ENCODE data around the gene JOSD1. TPM values are rescaled to one million over a fixed set of nuclear protein-coding genes. Genes with fewer than 3 reads are reported as not detected.

Gene JOSD1
- total and polyA plus RNA-seq, 10 of the 15 experiments (the other 5 are each of a cell fraction or from before 2014, with no cell fraction given), result 6.2 to 54.6 (median 40.5) TPM

- TF ChIP-seq RELA (IDR thresholded peaks at IDR 0.05; ENCODE audit: borderline replicate concordance, partially characterized antibody) (no peak), SMC3 (IDR thresholded peaks at IDR 0.05; ENCODE audit: borderline replicate concordance, low read length) (no peak), NFIC (IDR thresholded peaks at IDR 0.05; ENCODE audit: low read depth, low read length) (no peak), IRF3 (IDR thresholded peaks at IDR 0.05) (no peak), CEBPZ (IDR thresholded peaks at IDR 0.05; ENCODE audit: low read depth, low read length) (no peak), MYB (IDR thresholded peaks at IDR 0.05; ENCODE audit: borderline replicate concordance, low read depth, low read length) (no peak)
Observed at GRCh38 chr22:38712486-38713207, 11.9 kb upstream of the JOSD1 start (continued).

GRCh38 chr22:38710866-38711265 lies 10.1 kb upstream of the JOSD1 start:
- ChIA-PET POLR2A (no interaction called here), SMC1A (ENCODE audit: uncharacterized antibody, unreplicated experiment) (no interaction called here), CTCF (interaction anchor here (1.3 kb wide), 2 partner anchors 41 to 55 kb away, joined by 3 to 4 read pairs; no protein-coding TSS in a partner anchor), RAD21 (ENCODE audit: unreplicated experiment) (no interaction called here)
- intact Hi-C loops (cut with micrococcal nuclease; ENCODE audit: unreplicated experiment) (no loop called here), in situ Hi-C loops (cut with MboI) (no loop called here)
- no peak for FAIRE-seq
- Histone ChIP-seq H3K4me3 (no peak overlapping the region), H2AFZ (ENCODE audit: control insufficient read depth, low read depth, low read length) (no peak overlapping the region), H3K9ac (ENCODE audit: control insufficient read depth, insufficient read depth, low read length) (no peak overlapping the region), H3K4me1 (ENCODE audit: control insufficient read depth, insufficient read depth, low read length) (peaks cover 17% of the 10 kb centered on the region), H3K27me3 (replicated peaks in 1 of 2; ENCODE audit: control insufficient read depth in 2 of 2, insufficient read depth in 2 of 2, low read length in 1 of 2) (no peaks in the 10 kb centered on the region), H3K9me3 (replicated peaks; ENCODE audit: control insufficient read depth, insufficient read depth, low read length) (no peaks in the 10 kb centered on the region), H3K36me3 (ENCODE audit: control insufficient read depth in 2 of 2, insufficient read depth in 2 of 2, low read length in 1 of 2) (peaks cover 5 to 14% of the 10 kb centered on the region in 2 experiments), H3K79me2 (ENCODE audit: control insufficient read depth, insufficient read depth, low read length) (peaks cover 89% of the 10 kb centered on the region), H4K20me1 (ENCODE audit: control insufficient read depth, insufficient read depth) (peaks cover 24% of the 10 kb centered on the region), H3K27ac (ENCODE audit: control insufficient read depth, insufficient read depth) (no peak overlapping the region), H3K4me2 (ENCODE audit: control insufficient read depth, insufficient read depth) (peak overlapping the region; percentile 15; the same call in 1 of the 2 replicates)
- DNase-seq (ENCODE audit: low read depth, low spot score), result no peak
- 45% methylated on average over 3 of the region's 3 CpGs for WGBS (ENCODE audit: insufficient coverage, insufficient replicate concordance, low lambda C conversion rate, missing lambda C conversion rate)
- BruUV-seq (replicated peaks), result no TSS peak
- ATAC-seq, result no peak
- TF ChIP-seq NR2F1 (conservative IDR thresholded peaks at IDR 0.05), result no peak
- TF ChIP-seq ZNF207 (IDR thresholded peaks at IDR 0.05; ENCODE audit: borderline replicate concordance), result no peak
- no peak for TF ChIP-seq HCFC1 (IDR thresholded peaks at IDR 0.05; ENCODE audit: low read length)
- TF ChIP-seq SUPT20H (IDR thresholded peaks at IDR 0.05; ENCODE audit: borderline replicate concordance, control insufficient read depth, low read depth, low read length), result no peak
- TF ChIP-seq NFXL1 (IDR thresholded peaks at IDR 0.05; ENCODE audit: borderline replicate concordance), result no peak
- no peak for TF ChIP-seq ZNF217 (IDR thresholded peaks at IDR 0.05)
- no peak for TF ChIP-seq ATF2 (IDR thresholded peaks at IDR 0.05; ENCODE audit: low read length)
- no peak for TF ChIP-seq ZBED1 (IDR thresholded peaks at IDR 0.05; ENCODE audit: borderline replicate concordance)
- TF ChIP-seq HDGF (IDR thresholded peaks at IDR 0.05), result no peak
